ELR (cell line): ENCODE results near the gene NCEH1.

ENCODE experiments used
- DNase-seq: peaks from one replicate; pipeline ENCODE4 v3.0.0-alpha.2; 2015; ENCODE audit warnings: low read depth

The NCEH1 gene

DNA sequence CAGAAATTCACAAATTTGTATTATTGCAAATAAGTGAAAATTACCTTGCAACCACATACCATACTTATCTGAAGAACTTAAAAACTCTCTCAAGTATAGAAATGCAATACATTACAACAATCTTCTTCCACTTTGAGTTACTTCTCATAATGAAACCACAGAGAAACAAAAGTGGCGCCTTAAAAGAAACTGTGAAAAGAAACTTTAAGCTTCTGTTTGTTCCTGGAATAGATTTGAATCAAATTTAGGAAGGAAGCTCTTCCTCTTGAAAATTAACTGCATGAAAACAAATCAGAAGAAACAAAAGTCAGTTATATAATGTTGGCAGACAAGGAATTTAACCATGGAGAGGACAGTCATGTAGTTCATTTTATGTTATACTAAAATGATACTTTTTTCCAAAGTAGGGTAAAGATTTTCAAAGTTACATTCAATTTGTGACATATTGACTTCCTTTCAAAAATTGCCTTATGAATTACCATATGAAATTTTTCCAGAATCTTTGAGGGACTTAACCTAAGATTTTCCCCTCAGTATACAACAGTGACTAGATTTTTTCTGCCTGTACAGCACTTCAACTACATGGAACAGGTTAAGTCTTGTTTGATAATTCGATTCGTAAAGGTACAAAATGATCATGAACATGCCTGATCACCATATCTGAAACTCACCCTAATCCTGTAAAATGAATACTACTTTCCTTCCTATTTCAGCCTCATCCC is 130.0 kb downstream of the NCEH1 start:
- no peak for DNase-seq
